Measurements from ENCODE around the gene TULP1. TPM values are rescaled to one million over a fixed set of nuclear protein-coding genes. Genes with fewer than 3 reads are reported as not detected.

Gene TULP1
- total and polyA plus RNA-seq, 11 donors: 0.15 TPM; not detected in 10

DNA sequence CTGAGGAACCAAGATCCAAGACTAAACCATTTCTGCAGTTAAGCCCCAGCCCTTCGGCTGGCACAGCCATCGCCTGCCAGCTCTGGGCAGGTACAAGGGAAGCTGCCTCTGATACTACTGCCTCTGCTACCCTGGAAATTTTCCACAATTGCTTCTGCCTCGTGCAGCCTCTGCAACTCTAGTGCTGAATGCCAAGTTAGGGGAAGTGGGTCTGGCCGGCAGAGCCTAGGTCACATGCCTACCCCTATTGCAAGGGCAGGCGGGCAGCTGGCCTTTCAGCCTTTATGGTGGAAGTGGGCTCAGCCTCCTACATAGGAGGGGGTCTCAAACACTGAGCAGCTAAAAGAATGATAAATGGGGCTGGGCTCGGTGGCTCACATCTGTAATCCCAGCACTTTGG, 44.5 kb upstream of the TULP1 start:
- Histone ChIP-seq H3K27me3 (no peaks in the 10 kb centered on the region), H3K4me3 (no peak overlapping the region), H3K36me3 (no peaks in the 10 kb centered on the region), H3K27ac (no peak overlapping the region), H3K4me1 (no peaks in the 10 kb centered on the region), H3K9me3 (peaks cover 0 to 5% (median 0%) of the 10 kb centered on the region in 12 donors)
- WGBS, 4 donors: 42 to 62% (median 55%) methylated on average over 6 of the region's 6 CpGs
- ATAC-seq: peak in 3 of 4 donors; percentile 18 to 61 (median 41)
- TF ChIP-seq CTCF (IDR thresholded peaks at IDR 0.05) (no peak), POLR2A (IDR thresholded peaks at IDR 0.05) (no peak)
- DNase-seq: peak in 2 of 5 donors; percentile 28 to 29
- intact Hi-C loops (cut with DNase I): no loop called here

DNA sequence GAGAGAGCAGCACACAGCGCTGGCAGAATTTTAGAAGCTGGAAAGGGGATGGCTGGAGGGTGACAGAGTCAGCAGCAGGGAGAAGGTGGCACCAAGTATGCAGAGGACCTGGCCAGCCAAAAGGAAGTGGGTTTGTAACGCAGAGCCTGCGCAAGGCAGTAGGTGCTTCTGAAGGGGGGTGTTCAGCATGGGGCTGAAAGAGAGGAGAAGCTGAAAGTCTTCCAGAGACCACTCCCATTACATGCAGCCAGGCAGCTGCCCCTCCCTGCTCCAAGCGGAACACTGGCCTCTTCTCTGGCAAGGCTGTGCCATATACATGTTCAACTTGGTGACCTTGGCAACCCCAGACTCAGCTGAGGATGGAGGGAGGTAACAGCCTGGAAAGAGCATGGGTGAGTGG, 42.1 kb upstream of the TULP1 start:
- Histone ChIP-seq H3K27me3 (no peaks in the 10 kb centered on the region), H3K9me3 (peaks cover 0 to 16% (median 10%) of the 10 kb centered on the region in 12 donors), H3K27ac (no peak overlapping the region), H3K4me3 (no peak overlapping the region), H3K4me1 (no peaks in the 10 kb centered on the region), H3K36me3 (no peaks in the 10 kb centered on the region)
- intact Hi-C loops (cut with DNase I): no loop called here
- ATAC-seq (no peak), DNase-seq (no peak)
- 87 to 88% (median 88%) methylated on average over 4 of the region's 4 CpGs for WGBS, 4 donors
- TF ChIP-seq POLR2A (IDR thresholded peaks at IDR 0.05) (no peak), CTCF (IDR thresholded peaks at IDR 0.05) (no peak)

- DNase-seq: no peak
- Histone ChIP-seq H3K27ac (no peak overlapping the region), H3K4me1 (no peaks in the 10 kb centered on the region), H3K4me3 (no peak overlapping the region), H3K9me3 (peaks cover 0 to 20% (median 10%) of the 10 kb centered on the region in 12 donors), H3K36me3 (no peaks in the 10 kb centered on the region), H3K27me3 (peaks cover 0 to 4% (median 0%) of the 10 kb centered on the region in 9 donors)
- intact Hi-C loops (cut with DNase I): no loop called here
- ATAC-seq: no peak
- no peak for TF ChIP-seq CTCF (IDR thresholded peaks at IDR 0.05)
- no peak for TF ChIP-seq POLR2A (IDR thresholded peaks at IDR 0.05)
- WGBS, 4 donors: 65 to 85% (median 82%) methylated on average over 6 of the region's 6 CpGs
Measured at GRCh38 chr6:35553315-35553714, 40.6 kb upstream of the TULP1 start.

DNA sequence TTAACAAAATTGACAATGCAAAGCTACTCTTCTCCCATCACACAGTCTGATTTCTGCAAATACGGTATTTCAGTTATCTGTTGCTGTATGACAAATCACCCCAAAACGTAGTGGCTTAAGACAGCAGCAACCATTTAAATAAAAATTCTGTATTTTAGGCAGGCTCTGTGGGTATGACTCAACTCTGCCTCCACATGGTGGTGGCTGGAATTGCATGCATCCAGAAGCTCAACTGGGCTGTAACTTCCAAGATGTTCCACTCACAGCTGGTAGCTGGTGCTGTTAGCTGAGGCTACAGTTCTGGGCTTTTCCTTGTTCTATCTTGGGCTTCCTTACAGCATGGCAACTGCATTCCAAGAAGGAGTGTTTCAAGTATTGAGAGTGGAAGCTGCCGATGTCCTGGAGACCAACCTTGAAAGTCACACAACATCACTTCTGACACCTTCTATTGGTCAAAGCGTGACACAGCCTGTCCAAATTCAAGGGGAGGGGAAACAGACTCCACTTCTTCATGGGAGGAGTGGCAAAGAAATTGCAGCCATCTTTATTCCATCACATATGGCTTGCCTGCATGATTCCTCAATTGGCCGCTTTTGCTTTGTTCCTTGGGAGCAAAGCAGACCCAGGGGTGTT, 39.7 kb upstream of the TULP1 start:
- Histone ChIP-seq H3K27ac (no peak overlapping the region), H3K9me3 (peaks cover 0 to 20% (median 10%) of the 10 kb centered on the region in 12 donors), H3K4me3 (no peak overlapping the region), H3K36me3 (no peaks in the 10 kb centered on the region), H3K4me1 (no peaks in the 10 kb centered on the region), H3K27me3 (peaks cover 0 to 5% (median 0%) of the 10 kb centered on the region in 9 donors)
- ATAC-seq (no peak), DNase-seq (no peak)
- intact Hi-C loops (cut with DNase I): no loop called here
- TF ChIP-seq POLR2A (IDR thresholded peaks at IDR 0.05) (no peak), CTCF (IDR thresholded peaks at IDR 0.05) (peak; percentile 22 to 89 (median 45))
- WGBS, 4 donors: 54 to 64% (median 64%) methylated on average over 5 of the region's 5 CpGs
